Spleen (tissue), 7 donors: ENCODE results near the gene LOXL3.

Source experiments
- CTCF ChIP-seq, 11 experiments: fragments of 200-600 bp in 7 of 11; fragments of 450-650 bp in 4 of 11; sonication (generic) in 4 of 11; IDR thresholded peaks in 8 of 11; conservative IDR thresholded peaks in 3 of 11; 1 replicate in 7 of 11; 2 replicates in 4 of 11; pipeline versions ENCODE4 v1.4.0 to v1.8.0; 2016 to 2021; ENCODE audit warnings: antibody characterized with exemption in 11 of 11, inconsistent platforms in 4 of 11, mild to moderate bottlenecking in 1 of 11
- POLR2A ChIP-seq, 3 donors: fragments of 450-650 bp; IDR thresholded peaks; one replicate each; pipeline ENCODE4 v1.5.1; 2017; ENCODE audit warnings: antibody characterized with exemption in 3 of 3, mild to moderate bottlenecking in 1 of 3
- donor health status: DM: no; HTN: no; CAD: no; lungs with moderate emphysema.
- donor health status: DM: no; HTN: no; CAD: no.
- donor health status: DM: no; HTN: no; CAD: no.

- TF ChIP-seq CTCF (IDR thresholded peaks at IDR 0.05 in 8 of 11, conservative IDR thresholded peaks at IDR 0.05 in 3 of 11), result no peak
- no peak for TF ChIP-seq POLR2A (IDR thresholded peaks at IDR 0.05)
These were observed 13.0 kb upstream of the LOXL3 start for GRCh38 chr2:74566754-74567085.
